ENCODE measurements around the gene MYOM3.

- TF ChIP-seq CEBPB (IDR thresholded peaks at IDR 0.05) (no peak), BCL3 (IDR thresholded peaks at IDR 0.05) (no peak), POLR2A (IDR thresholded peaks at IDR 0.05; ENCODE audit: low read length) (peak; percentile 40), ESRRA (IDR thresholded peaks at IDR 0.05; ENCODE audit: borderline replicate concordance, low read length) (no peak), MAX (IDR thresholded peaks at IDR 0.05) (no peak), MYC (IDR thresholded peaks at IDR 0.05; ENCODE audit: borderline replicate concordance, low read length) (no peak), JUNB (IDR thresholded peaks at IDR 0.05) (no peak), RAD21 (conservative IDR thresholded peaks at IDR 0.05 in 1 of 2, IDR thresholded peaks at IDR 0.05 in 1 of 2) (no peak), RCOR1 (IDR thresholded peaks at IDR 0.05; ENCODE audit: low read depth, low read length) (no peak), POLR2AphosphoS2 (conservative IDR thresholded peaks at IDR 0.05; ENCODE audit: low read length) (no peak), EP300 (IDR thresholded peaks at IDR 0.05) (no peak), RFX5 (IDR thresholded peaks at IDR 0.05) (no peak)
- TF ChIP-seq, protein P1, sequence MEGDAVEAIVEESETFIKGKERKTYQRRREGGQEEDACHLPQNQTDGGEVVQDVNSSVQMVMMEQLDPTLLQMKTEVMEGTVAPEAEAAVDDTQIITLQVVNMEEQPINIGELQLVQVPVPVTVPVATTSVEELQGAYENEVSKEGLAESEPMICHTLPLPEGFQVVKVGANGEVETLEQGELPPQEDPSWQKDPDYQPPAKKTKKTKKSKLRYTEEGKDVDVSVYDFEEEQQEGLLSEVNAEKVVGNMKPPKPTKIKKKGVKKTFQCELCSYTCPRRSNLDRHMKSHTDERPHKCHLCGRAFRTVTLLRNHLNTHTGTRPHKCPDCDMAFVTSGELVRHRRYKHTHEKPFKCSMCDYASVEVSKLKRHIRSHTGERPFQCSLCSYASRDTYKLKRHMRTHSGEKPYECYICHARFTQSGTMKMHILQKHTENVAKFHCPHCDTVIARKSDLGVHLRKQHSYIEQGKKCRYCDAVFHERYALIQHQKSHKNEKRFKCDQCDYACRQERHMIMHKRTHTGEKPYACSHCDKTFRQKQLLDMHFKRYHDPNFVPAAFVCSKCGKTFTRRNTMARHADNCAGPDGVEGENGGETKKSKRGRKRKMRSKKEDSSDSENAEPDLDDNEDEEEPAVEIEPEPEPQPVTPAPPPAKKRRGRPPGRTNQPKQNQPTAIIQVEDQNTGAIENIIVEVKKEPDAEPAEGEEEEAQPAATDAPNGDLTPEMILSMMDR (IDR thresholded peaks at IDR 0.05): no peak
Observed at GRCh38 chr1:24142546-24143534, 30.9 kb upstream of the MYOM3 start, which contains the start of gene IL22RA1.

Data from A549 (cell line).